ENCODE measurements around the gene DENND1A.

DNA sequence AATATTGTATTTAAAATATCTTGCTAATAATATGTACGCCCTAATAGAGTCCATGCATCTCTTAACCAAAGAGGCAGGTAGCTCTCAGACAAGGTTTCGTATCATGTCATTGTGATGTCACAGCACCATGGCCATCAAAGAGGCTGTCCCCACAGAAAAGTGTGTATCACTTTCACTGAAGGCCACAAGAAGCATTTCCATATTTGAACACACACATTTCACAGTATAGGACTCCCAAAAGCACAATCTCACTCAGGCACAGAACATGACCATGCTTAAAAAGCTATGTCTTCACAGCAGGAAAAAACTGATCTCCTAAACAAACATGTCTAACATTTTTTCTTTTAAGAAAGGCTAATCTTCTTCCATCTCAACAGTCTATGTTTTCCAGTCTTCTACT, 133.8 kb downstream of the DENND1A start:
- TF ChIP-seq, protein P1, sequence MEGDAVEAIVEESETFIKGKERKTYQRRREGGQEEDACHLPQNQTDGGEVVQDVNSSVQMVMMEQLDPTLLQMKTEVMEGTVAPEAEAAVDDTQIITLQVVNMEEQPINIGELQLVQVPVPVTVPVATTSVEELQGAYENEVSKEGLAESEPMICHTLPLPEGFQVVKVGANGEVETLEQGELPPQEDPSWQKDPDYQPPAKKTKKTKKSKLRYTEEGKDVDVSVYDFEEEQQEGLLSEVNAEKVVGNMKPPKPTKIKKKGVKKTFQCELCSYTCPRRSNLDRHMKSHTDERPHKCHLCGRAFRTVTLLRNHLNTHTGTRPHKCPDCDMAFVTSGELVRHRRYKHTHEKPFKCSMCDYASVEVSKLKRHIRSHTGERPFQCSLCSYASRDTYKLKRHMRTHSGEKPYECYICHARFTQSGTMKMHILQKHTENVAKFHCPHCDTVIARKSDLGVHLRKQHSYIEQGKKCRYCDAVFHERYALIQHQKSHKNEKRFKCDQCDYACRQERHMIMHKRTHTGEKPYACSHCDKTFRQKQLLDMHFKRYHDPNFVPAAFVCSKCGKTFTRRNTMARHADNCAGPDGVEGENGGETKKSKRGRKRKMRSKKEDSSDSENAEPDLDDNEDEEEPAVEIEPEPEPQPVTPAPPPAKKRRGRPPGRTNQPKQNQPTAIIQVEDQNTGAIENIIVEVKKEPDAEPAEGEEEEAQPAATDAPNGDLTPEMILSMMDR (IDR thresholded peaks at IDR 0.05) = no peak
- no peak for TF ChIP-seq POLR2AphosphoS5 (IDR thresholded peaks at IDR 0.05)
